K562 (cell line): ENCODE data around the gene SOAT1. TPM values are rescaled to one million over a fixed set of nuclear protein-coding genes. Genes with fewer than 3 reads are reported as not detected.

ENCODE experiments used
- BCLAF1 ChIP-seq, 2 experiments: fragments of 450-650 bp in 1 of 2; IDR thresholded peaks; 2 replicates each; pipeline ENCODE4 v1.6.1; 2011 to 2017; ENCODE audit warnings: low read depth in 2 of 2, antibody characterized with exemption in 1 of 2, borderline replicate concordance in 1 of 2, low read length in 1 of 2, mild to moderate bottlenecking in 1 of 2, mixed read lengths in 1 of 2; ENCODE audit not compliant: control insufficient read depth in 1 of 2
- CGGBP1 ChIP-seq: fragments of 250-450 bp; sonication (Bioruptor Pico); IDR thresholded peaks from 2 replicates; pipeline ENCODE4 v1.9.0; 2021; ENCODE audit warnings: mild to moderate bottlenecking
- ESRRA ChIP-seq: fragments of 450-650 bp; IDR thresholded peaks from 2 replicates; pipeline ENCODE4 v1.6.1; 2014; ENCODE audit warnings: low read depth, mild to moderate bottlenecking, moderate library complexity, borderline replicate concordance
- HDAC1 ChIP-seq, 2 experiments: fragments of 450-650 bp; IDR thresholded peaks; 2 replicates each; pipeline ENCODE4 v1.6.1; 2016 to 2017; ENCODE audit warnings: inconsistent platforms in 1 of 2, mild to moderate bottlenecking in 1 of 2, moderate library complexity in 1 of 2
- HES1 ChIP-seq: fragments of 450-650 bp; IDR thresholded peaks from 2 replicates; pipeline ENCODE4 v1.6.1; 2016; ENCODE audit warnings: low read depth, mild to moderate bottlenecking, moderate library complexity
- PHF20 ChIP-seq: fragments of 450-650 bp; IDR thresholded peaks from 2 replicates; pipeline ENCODE4 v1.6.1; 2018; ENCODE audit not compliant: partially characterized antibody
- POLR2B ChIP-seq: fragments of 450-650 bp; IDR thresholded peaks from 2 replicates; pipeline ENCODE4 v1.6.1; 2018; ENCODE audit warnings: low read depth; ENCODE audit not compliant: partially characterized antibody
- RCOR1 ChIP-seq, 2 experiments: IDR thresholded peaks; 2 replicates each; pipeline ENCODE4 v1.6.1; 2012; ENCODE audit warnings: low read depth in 2 of 2, low read length in 2 of 2, borderline replicate concordance in 1 of 2, improper control_type of control experiment in 1 of 2
- REST ChIP-seq, 2 experiments: fragments of 450-650 bp; formaldehyde crosslinking in 1 of 2; IDR thresholded peaks; 2 replicates each; pipeline versions ENCODE4 v1.4.0 to v1.6.1; 2014 to 2020; ENCODE audit warnings: mild to moderate bottlenecking in 2 of 2, borderline replicate concordance in 1 of 2, low read depth in 1 of 2
- ZBTB43 ChIP-seq: sonication (generic); formaldehyde crosslinking; IDR thresholded peaks from 2 replicates; pipeline ENCODE4 v1.8.0; 2023; ENCODE audit warnings: mild to moderate bottlenecking, missing genetic modification reagents
- ZNF263 ChIP-seq: sonication (generic); formaldehyde crosslinking; IDR thresholded peaks from 2 replicates; pipeline ENCODE4 v1.8.0; 2022; ENCODE audit warnings: mild to moderate bottlenecking, missing genetic modification reagents, borderline replicate concordance
- polyA plus RNA-seq, 8 experiments: library from polyadenylated mRNA; depleted of rRNA in 4 of 8; stranded (reverse) in 5 of 8; unstranded in 3 of 8; fragments of >200 nt; fragmentation: Nextera tagmentation in 2 of 8; fragmentation: Illumina TruSeq in 1 of 8; extraction: Ambion mirVana in 2 of 8; extraction: Trizol in 1 of 8; gene quantifications; 2 replicates each; pipeline versions ENCODE4 v1.2.1 to v1.2.3, GENCODE V29; 2011 to 2014; ENCODE audit warnings: inconsistent platforms in 1 of 8, missing spikeins in 1 of 8
- total RNA-seq, 7 experiments: library from RNA; depleted of rRNA in 6 of 7; stranded (reverse); fragments of >200 nt in 6 of 7; fragmentation: Illumina TruSeq in 2 of 7; extraction: Trizol in 2 of 7; gene quantifications; 2 replicates each; pipeline versions ENCODE4 v1.2.1 to v1.2.3, GENCODE V29; 2011 to 2021; ENCODE audit warnings: low replicate concordance in 1 of 7

The SOAT1 gene
- total and polyA plus RNA-seq, 9 of the 15 experiments (the other 6 are each of a cell fraction or from before 2014, with no cell fraction given): 5.5 to 29.1 (median 17.3) TPM

GRCh38 chr1:179365342-179366092 is 71.9 kb downstream of the SOAT1 start, which contains the start of gene AXDND1 (continued):
- TF ChIP-seq CGGBP1 (0 out of 2 replicates have a peak, but pooled peaks have one; percentile 36), HES1 (no peak), BCLAF1 (IDR thresholded peaks at IDR 0.05; ENCODE audit: borderline replicate concordance in 1 of 2, control insufficient read depth in 1 of 2, low read depth in 2 of 2, low read length in 1 of 2) (0 out of 4 replicates have a peak, but pooled peaks of 1 of the 2 experiments have one; percentile 66), ZBTB43 (CRISPR knock-in tag) (0 out of 2 replicates have a peak, but pooled peaks have one; percentile 53), RCOR1 (IDR thresholded peaks at IDR 0.05; ENCODE audit: borderline replicate concordance in 1 of 2, low read depth in 2 of 2, low read length in 2 of 2) (peak in 1 of 2 experiments; percentile 63; a peak in 1 of 4 replicates), ZNF263 (peak; percentile 43; the same call in 1 of the 2 replicates), REST (IDR thresholded peaks at IDR 0.05; ENCODE audit: borderline replicate concordance) (0 out of 2 replicates have a peak, but pooled peaks have one; percentile 3), REST (CRISPR knock-in tag; IDR thresholded peaks at IDR 0.05; ENCODE audit: low read depth) (0 out of 2 replicates have a peak, but pooled peaks have one; percentile 14), HDAC1 (IDR thresholded peaks at IDR 0.05) (peak; percentile 73 to 99; a peak in 3 of 4 replicates), PHF20 (peak; percentile 78), ESRRA (peak; percentile 29; the same call in 1 of the 2 replicates), POLR2B (peak; percentile 67)
